NCI-H510A treated with DMSO at 0.1 percent for 48 hours (cell line): ENCODE measurements around the gene CCDC157.

ENCODE experiments used
- DNase-seq: peaks from one replicate; lab custom pipeline; 2025; lab: John Stamatoyannopoulos, UW

CCDC157 gene

GRCh38 chr22:30357650-30358215 lies 926 bp downstream of the CCDC157 start:
- DNase-seq: no peak

GRCh38 chr22:30358541-30358940 lies 1.7 kb downstream of the CCDC157 start:
- DNase-seq: no peak

- peak; percentile 54 for DNase-seq
These were observed 5.3 kb downstream of the CCDC157 start for GRCh38 chr22:30361916-30362650.

GRCh38 chr22:30362651-30363281 lies 6.0 kb downstream of the CCDC157 start:
- DNase-seq: no peak

GRCh38 chr22:30365891-30366290 lies 9.1 kb downstream of the CCDC157 start:
- no peak for DNase-seq

GRCh38 chr22:30368420-30368819 lies 11.6 kb downstream of the CCDC157 start:
- no peak for DNase-seq

DNA sequence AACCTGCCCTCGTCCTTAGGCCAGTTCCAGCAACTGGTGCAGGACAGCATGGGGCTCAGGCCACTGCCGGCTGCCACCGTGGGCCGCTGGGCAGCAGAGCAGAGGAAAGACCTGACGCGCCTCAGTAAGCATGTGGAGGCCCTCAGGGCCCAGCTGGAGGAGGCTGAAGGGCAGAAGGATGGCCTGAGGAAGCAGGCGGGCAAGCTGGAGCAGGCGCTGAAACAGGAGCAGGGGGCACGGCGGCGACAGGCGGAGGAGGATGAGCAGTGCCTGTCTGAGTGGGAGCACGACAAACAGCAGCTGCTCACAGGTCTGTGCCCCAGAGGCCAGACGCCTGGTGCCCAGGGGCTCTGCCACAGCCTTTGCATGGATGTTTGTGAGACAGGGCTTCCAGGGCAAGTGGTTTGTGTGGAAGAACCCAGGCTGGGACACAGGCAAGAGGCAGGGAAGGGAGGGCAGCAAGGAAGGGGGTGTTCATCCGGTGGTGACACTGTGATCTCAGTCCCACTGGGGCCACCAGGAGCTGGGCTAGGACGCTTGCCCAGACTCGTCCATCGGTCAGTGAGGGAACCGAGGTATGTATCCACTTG lies 13.9 kb downstream of the CCDC157 start:
- peak; percentile 26 for DNase-seq

DNA sequence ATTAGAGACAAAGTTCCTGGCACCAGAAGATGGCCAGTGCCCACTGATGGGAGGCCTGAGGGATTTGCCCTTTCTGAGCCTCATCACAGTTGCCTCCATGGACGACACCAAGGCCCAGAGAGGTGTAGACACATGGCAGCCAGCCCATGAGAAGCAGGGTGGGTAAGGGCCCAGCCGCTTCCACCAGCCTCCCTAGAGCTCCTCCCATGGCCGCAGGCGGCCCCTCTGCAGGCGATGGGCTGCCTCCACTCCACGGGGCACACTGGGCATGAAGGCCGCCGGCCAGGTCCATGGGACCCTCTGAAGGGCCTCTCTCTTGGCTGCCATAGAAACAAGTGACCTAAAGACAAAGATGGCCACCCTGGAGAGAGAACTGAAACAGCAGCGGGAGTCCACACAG lies 14.5 kb downstream of the CCDC157 start:
- DNase-seq: no peak

DNA sequence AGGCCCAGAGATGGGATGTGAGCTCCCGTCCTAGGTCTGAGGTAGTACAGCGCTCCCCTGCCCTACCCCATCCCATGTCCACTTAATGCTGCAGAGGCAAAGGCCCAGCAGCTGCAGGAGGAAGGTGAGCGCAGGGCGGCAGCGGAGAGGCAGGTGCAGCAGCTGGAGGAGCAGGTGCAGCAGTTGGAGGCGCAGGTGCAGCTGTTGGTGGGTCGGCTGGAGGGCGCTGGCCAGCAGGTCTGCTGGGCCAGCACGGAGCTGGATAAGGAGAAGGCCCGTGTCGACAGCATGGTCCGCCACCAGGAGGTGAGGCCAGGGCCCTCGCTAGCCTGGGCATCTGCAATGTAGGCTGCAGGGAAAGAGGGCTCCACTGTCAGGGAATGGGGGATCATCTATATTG lies 15.2 kb downstream of the CCDC157 start:
- peak; percentile 37 for DNase-seq

GRCh38 chr22:30372915-30373314 lies 16.1 kb downstream of the CCDC157 start:
- no peak for DNase-seq

DNA sequence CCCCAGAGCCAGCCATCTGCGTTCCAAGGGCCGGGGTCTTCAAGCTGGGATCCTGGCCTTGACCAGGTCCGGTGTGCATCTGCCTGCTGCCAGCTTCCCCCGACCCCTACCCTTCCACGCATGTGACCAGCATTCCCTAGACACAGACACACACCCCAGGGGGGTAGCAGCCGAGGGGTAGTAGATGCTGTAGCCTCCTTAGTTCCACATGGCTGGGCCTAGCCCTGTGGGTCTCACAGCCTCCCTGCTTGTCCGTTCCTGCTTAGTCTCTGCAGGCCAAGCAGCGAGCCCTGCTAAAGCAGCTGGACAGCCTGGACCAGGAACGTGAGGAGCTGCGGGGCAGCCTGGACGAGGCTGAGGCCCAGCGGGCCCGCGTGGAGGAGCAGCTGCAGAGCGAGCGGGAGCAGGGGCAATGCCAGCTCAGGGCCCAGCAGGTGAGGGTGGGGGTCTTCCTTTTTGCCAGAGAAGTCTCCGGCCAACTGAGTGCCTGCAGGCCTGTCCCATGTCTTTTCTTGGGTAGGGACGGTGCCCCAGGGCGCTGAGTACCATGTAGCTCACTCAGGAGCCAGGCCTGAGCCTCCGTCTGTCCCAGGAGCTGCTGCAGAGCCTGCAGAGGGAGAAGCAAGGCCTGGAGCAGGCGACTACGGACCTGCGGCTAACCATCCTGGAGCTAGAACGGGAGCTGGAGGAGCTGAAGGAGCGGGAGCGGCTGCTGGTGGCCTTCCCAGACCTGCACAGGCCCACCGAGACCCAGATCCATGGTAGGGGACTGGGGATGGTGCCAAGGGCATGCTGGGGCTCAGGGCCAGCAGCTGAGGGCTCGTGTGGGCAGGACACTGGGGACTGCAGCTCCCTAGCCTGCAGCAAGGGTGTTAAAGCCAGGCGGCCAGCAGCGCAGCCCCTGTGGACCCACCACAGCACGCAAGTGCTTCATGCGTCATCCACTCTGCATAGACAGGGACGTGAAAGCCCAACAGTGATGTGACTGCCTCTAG lies 16.8 kb downstream of the CCDC157 start:
- DNase-seq: no peak

GRCh38 chr22:30375312-30375849 lies 18.6 kb downstream of the CCDC157 start:
- DNase-seq: no peak

DNA sequence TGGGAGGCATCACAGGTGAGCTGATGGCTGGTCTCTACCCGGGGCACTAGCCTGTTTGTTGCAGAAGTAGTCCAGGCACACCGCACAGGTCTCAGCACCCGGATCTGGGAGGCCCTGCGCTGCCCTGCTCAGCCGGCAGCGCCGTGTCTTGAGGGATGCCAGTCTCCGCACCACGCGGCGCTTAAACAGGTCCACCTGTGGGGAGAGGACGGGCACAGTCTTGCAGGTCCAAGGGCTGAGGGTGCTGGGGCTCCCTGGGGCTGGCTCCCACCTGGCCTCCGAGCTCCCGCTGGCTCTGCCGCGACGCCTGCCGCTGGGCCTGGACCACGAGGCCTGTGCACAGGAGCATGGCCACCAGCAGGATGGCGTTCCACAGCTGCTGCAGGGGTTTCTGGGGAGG lies 23.2 kb downstream of the CCDC157 start:
- no peak for DNase-seq

GRCh38 chr22:30381264-30381663 lies 24.5 kb downstream of the CCDC157 start:
- no peak for DNase-seq

- no peak for DNase-seq
These were observed 25.5 kb downstream of the CCDC157 start for GRCh38 chr22:30382340-30382739.

- no peak for DNase-seq
These were observed 26.3 kb downstream of the CCDC157 start for GRCh38 chr22:30383061-30383460.

DNA sequence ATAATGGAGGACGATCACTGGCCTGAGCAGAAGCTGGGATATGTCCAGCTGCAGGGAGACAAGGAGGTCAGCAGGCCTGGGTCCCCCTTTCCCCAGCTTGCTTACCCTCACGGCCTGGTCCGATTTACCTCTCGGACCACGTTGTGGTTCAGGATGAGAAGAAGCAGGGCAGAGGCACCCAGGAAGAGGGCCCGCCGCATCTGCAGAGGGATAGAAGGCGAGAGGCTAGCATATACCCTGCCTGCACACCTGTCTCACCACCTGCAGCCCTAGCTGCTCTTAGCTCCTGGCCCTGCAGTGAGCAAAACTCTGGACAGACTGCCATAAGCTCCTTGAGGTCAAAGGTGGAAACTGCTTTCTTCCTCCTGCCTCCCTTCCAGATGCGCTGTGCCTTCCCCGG lies 29.1 kb downstream of the CCDC157 start:
- DNase-seq: no peak

DNA sequence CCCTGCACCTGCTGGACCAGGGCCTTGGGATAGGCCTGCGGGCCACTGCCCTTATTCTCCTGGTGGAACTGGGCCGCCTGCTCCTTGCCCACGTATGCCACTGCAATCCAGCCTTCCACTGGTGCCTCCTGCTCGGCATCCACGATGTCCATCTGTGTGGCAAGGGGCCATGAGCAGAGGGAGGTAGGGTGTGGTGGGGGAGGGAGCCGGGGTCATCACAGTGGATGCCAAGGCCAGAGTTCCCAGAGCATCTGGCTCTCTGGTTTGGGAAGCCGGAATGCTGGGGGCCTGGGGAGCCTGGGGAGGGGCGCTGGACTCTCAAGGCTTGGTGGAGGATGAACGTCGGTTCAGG lies 29.8 kb downstream of the CCDC157 start:
- no peak for DNase-seq

GRCh38 chr22:30386960-30387827 lies 30.4 kb downstream of the CCDC157 start, which contains the start of gene RNF215:
TSS of gene RNF215 (minus strand) at chr22:30387411. CDS start at chr22:30387313, 98 bp downstream.
- peak; percentile 36 for DNase-seq

GRCh38 chr22:30390974-30391691 lies 34.3 kb downstream of the CCDC157 start:
- peak; percentile 21 for DNase-seq
